Neural crest cell (in vitro differentiated cells): ENCODE measurements around the gene GPR146. TPM values are rescaled to one million over a fixed set of nuclear protein-coding genes. Genes with fewer than 3 reads are reported as not detected.
A peak's percentile ranks its signal among the peaks of the same experiment; 100 is the strongest.

Experiments used
- DNase-seq: peaks from one replicate; pipeline ENCODE4 v3.0.0; 2021; ENCODE audit warnings: low read depth, mixed read lengths, low spot score
- H3K27ac Mint-ChIP-seq: one replicate; pipeline ENCODE4 v1.8.0; 2021; ENCODE audit warnings: mild to moderate bottlenecking, mixed read lengths; ENCODE audit not compliant: unreplicated experiment
- H3K27me3 Mint-ChIP-seq: 2 replicates; pipeline ENCODE4 v1.8.0; 2021; ENCODE audit warnings: low read depth, mild to moderate bottlenecking, mixed read lengths
- H3K36me3 Mint-ChIP-seq: 2 replicates; pipeline ENCODE4 v1.8.0; 2021; ENCODE audit warnings: low read depth, mild to moderate bottlenecking, mixed read lengths
- H3K4me1 Mint-ChIP-seq: 2 replicates; pipeline ENCODE4 v1.8.0; 2021; ENCODE audit warnings: mixed read lengths
- H3K4me3 Mint-ChIP-seq: one replicate; pipeline ENCODE4 v1.8.0; 2021; ENCODE audit warnings: mild to moderate bottlenecking, mixed read lengths
- H3K9me3 Mint-ChIP-seq: 2 replicates; pipeline ENCODE4 v1.8.0; 2021; ENCODE audit warnings: mixed read lengths
- CTCF ChIP-seq: fragments of 200-600 bp; sonication (generic); conservative IDR thresholded peaks from 2 replicates; pipeline ENCODE4 v1.5.0; 2021; ENCODE audit warnings: antibody characterized with exemption, mild to moderate bottlenecking
- total RNA-seq: library from RNA; stranded (reverse); gene quantifications from 2 replicates; pipeline ENCODE4 v1.2.1, GENCODE V29; 2021

The GPR146 gene
- total RNA-seq, 1 donor from 2014 or later = not detected

- TF ChIP-seq CTCF = no peak
- Mint-ChIP-seq H3K9me3 (no peaks in the 10 kb centered on the region), H3K36me3 (no peaks in the 10 kb centered on the region), H3K4me3 (peak overlapping the region; percentile 5), H3K27ac (no peak overlapping the region), H3K27me3 (peaks cover 10% of the 10 kb centered on the region), H3K4me1 (peaks cover 27% of the 10 kb centered on the region)
- DNase-seq = no peak
Observed at GRCh38 chr7:1090686-1091643, 46.6 kb downstream of the GPR146 start.

GRCh38 chr7:1091644-1092027 is 47.3 kb downstream of the GPR146 start:
- Mint-ChIP-seq H3K27ac (no peak overlapping the region), H3K27me3 (peaks cover 10% of the 10 kb centered on the region), H3K9me3 (no peaks in the 10 kb centered on the region), H3K4me3 (no peak overlapping the region), H3K36me3 (no peaks in the 10 kb centered on the region), H3K4me1 (peaks cover 28% of the 10 kb centered on the region)
- no peak for TF ChIP-seq CTCF
- DNase-seq = no peak

- Mint-ChIP-seq H3K27me3 (peaks cover 7% of the 10 kb centered on the region), H3K9me3 (no peaks in the 10 kb centered on the region), H3K27ac (no peak overlapping the region), H3K36me3 (no peaks in the 10 kb centered on the region), H3K4me1 (peaks cover 27% of the 10 kb centered on the region), H3K4me3 (no peak overlapping the region)
- no peak for DNase-seq
- no peak for TF ChIP-seq CTCF
Observed at GRCh38 chr7:1092161-1092632, 47.9 kb downstream of the GPR146 start.

GRCh38 chr7:1092806-1093501 is 48.6 kb downstream of the GPR146 start:
- Mint-ChIP-seq H3K4me1 (peaks cover 20% of the 10 kb centered on the region), H3K4me3 (no peak overlapping the region), H3K27me3 (no peaks in the 10 kb centered on the region), H3K27ac (peak overlapping the region; percentile 27), H3K9me3 (no peaks in the 10 kb centered on the region), H3K36me3 (peaks cover 5% of the 10 kb centered on the region)
- DNase-seq = no peak
- no peak for TF ChIP-seq CTCF

GRCh38 chr7:1093502-1093843 is 49.1 kb downstream of the GPR146 start:
- no peak for TF ChIP-seq CTCF
- H3K27me3 Mint-ChIP-seq = no peaks in the 10 kb centered on the region
- H3K36me3 Mint-ChIP-seq = peaks cover 9% of the 10 kb centered on the region
- H3K9me3 Mint-ChIP-seq = no peaks in the 10 kb centered on the region
- no peak for DNase-seq
- no peak overlapping the region for H3K27ac Mint-ChIP-seq
- H3K4me1 Mint-ChIP-seq = peaks cover 15% of the 10 kb centered on the region
- H3K4me3 Mint-ChIP-seq = no peak overlapping the region
